Neural progenitor cell (in vitro differentiated cells): ENCODE measurements around the gene PRMT6. TPM values are rescaled to one million over a fixed set of nuclear protein-coding genes. Genes with fewer than 3 reads are reported as not detected.

ENCODE experiments used
- DNase-seq: peaks from one replicate; pipeline ENCODE4 v3.0.0-alpha.2; 2016; ENCODE audit warnings: low spot score
- H2AFZ ChIP-seq: fragments of 200-600 bp; sonication (generic); replicated peaks from 2 replicates; pipeline ENCODE4 v1.6.1; 2016; ENCODE audit warnings: antibody characterized with exemption
- H3F3A ChIP-seq: fragments of 200-600 bp; sonication (generic); 2 replicates; pipeline ENCODE4 v1.6.1; 2016; ENCODE audit warnings: antibody characterized with exemption, low read depth
- H3K27ac ChIP-seq: fragments of 200-600 bp; sonication (generic); 2 replicates; pipeline ENCODE4 v1.5.1; 2016; ENCODE audit warnings: mild to moderate bottlenecking
- H3K27me3 ChIP-seq: fragments of 200-600 bp; sonication (generic); 2 replicates; pipeline ENCODE4 v1.6.1; 2016; ENCODE audit warnings: mild to moderate bottlenecking, moderate library complexity
- H3K36me3 ChIP-seq: fragments of 200-600 bp; sonication (generic); 2 replicates; pipeline ENCODE4 v1.5.1; 2016
- H3K4me1 ChIP-seq: fragments of 200-600 bp; sonication (generic); 2 replicates; pipeline ENCODE4 v1.6.1; 2016; ENCODE audit warnings: mixed run types
- H3K4me2 ChIP-seq: fragments of 200-600 bp; sonication (generic); 2 replicates; pipeline ENCODE4 v1.6.1; 2016
- H3K4me3 ChIP-seq: fragments of 200-600 bp; sonication (generic); 2 replicates; pipeline ENCODE4 v1.5.1; 2016
- H3K79me2 ChIP-seq: fragments of 200-600 bp; sonication (generic); 2 replicates; pipeline ENCODE4 v1.6.1; 2016; ENCODE audit warnings: low read depth
- H3K9ac ChIP-seq: fragments of 200-600 bp; sonication (generic); 2 replicates; pipeline ENCODE4 v1.6.1; 2016
- H3K9me3 ChIP-seq: fragments of 200-600 bp; sonication (generic); 2 replicates; pipeline ENCODE4 v1.5.1; 2016; ENCODE audit warnings: low read depth
- H4K20me1 ChIP-seq: fragments of 200-600 bp; sonication (generic); 2 replicates; pipeline ENCODE4 v1.6.1; 2016; ENCODE audit warnings: low read depth
- H3K27ac Mint-ChIP-seq: 3 replicates; pipeline ENCODE4 v1.8.0; 2021; ENCODE audit warnings: mixed read lengths
- H3K27me3 Mint-ChIP-seq: 2 replicates; pipeline ENCODE4 v1.8.0; 2022; ENCODE audit warnings: low read depth, mild to moderate bottlenecking, inconsistent platforms, moderate library complexity, mixed read lengths; ENCODE audit not compliant: insufficient read depth
- H3K36me3 Mint-ChIP-seq: 3 replicates; pipeline ENCODE4 v1.8.0; 2021; ENCODE audit warnings: mixed read lengths
- H3K4me1 Mint-ChIP-seq: 3 replicates; pipeline ENCODE4 v1.8.0; 2021; ENCODE audit warnings: mixed read lengths
- H3K4me3 Mint-ChIP-seq: 3 replicates; pipeline ENCODE4 v1.8.0; 2021; ENCODE audit warnings: mild to moderate bottlenecking, moderate library complexity, mixed read lengths
- H3K9me3 Mint-ChIP-seq: 3 replicates; pipeline ENCODE4 v1.8.0; 2020; ENCODE audit warnings: mixed read lengths
- CTCF ChIP-seq: fragments of 200-600 bp; sonication (generic); IDR thresholded peaks from 2 replicates; pipeline ENCODE4 v1.5.1; 2017; ENCODE audit warnings: antibody characterized with exemption, mild to moderate bottlenecking
- EZH2 ChIP-seq: fragments of 200-600 bp; sonication (generic); IDR thresholded peaks from 2 replicates; pipeline ENCODE4 v1.6.1; 2017; ENCODE audit warnings: antibody characterized with exemption, mild to moderate bottlenecking, moderate library complexity
- EZH2phosphoT487 ChIP-seq: fragments of 200-600 bp; sonication (generic); IDR thresholded peaks from 2 replicates; pipeline ENCODE4 v1.6.1; 2017; ENCODE audit warnings: antibody characterized with exemption
- total RNA-seq: library from RNA; depleted of rRNA; stranded (reverse); fragments of >200 nt; gene quantifications from 2 replicates; pipeline ENCODE4 v1.2.3, GENCODE V29; 2015; ENCODE audit warnings: low replicate concordance

The PRMT6 gene
- total RNA-seq, 1 donor from 2014 or later: 33.1 TPM

DNA sequence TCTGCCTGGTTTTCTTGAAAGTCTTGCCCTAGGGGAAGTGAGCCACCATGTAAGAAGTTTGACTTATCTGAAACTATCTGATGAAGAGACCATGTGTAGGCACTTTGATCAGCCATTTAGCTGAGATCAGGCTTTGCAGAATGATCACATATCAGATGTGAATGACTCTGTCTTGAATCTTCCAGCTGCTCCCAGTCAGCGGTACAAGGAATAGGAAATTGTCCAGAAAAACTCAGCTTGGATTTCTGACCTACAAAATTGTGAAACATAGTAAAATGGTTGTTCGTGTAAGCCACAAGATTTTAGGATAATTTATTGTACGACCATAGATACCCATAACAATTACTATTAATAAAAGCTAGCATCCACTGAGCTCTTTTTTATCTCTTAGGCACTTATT is 42.5 kb downstream of the PRMT6 start:
- Mint-ChIP-seq H3K36me3 (no peaks in the 10 kb centered on the region), H3K4me1 (peaks cover 6% of the 10 kb centered on the region), H3K9me3 (no peaks in the 10 kb centered on the region), H3K4me3 (no peak overlapping the region), H3K27me3 (no peaks in the 10 kb centered on the region), H3K27ac (no peak overlapping the region)
- Histone ChIP-seq H4K20me1 (no peaks in the 10 kb centered on the region), H3K79me2 (no peaks in the 10 kb centered on the region), H3F3A (no peaks in the 10 kb centered on the region), H3K4me3 (no peak overlapping the region), H3K4me2 (no peak overlapping the region), H3K27me3 (no peaks in the 10 kb centered on the region), H3K4me1 (no peaks in the 10 kb centered on the region), H3K27ac (no peak overlapping the region), H3K9me3 (no peaks in the 10 kb centered on the region), H2AFZ (no peak overlapping the region), H3K9ac (no peak overlapping the region), H3K36me3 (no peaks in the 10 kb centered on the region)
- DNase-seq: no peak
- TF ChIP-seq EZH2 (no peak), EZH2phosphoT487 (no peak), CTCF (no peak)

DNA sequence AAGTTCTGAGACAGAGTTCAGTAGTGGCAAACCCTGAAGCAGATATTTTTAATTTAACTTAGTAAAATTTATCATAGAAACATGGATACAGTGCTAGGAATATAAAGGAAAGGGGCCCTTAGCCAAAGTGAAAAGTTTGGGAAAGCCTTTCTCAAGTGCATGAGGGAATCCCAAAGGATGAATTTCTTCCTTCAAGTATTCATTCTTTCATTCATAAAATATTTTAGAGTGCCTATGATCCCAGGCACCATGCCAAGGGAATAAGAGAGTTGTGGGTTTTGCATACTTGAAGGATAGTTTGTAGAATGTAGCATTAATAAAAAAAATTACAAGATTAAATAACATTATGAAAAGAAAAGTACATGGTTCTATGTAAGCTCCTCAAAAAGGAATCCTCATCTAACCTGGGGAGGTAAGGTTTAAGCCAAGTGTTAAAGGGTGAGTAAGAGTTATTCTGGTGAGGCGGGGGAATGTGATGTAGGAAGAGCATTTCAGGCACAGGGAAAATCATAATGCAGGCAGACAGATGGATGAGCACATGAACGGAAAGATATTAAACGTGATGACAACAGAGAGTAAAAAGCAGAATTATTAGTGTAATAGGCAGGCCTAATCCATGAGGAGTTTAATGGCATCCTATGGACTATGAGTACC is 44.0 kb downstream of the PRMT6 start:
- H3K4me3 Mint-ChIP-seq: no peak overlapping the region
- Histone ChIP-seq H3K36me3 (no peaks in the 10 kb centered on the region), H3K27me3 (no peaks in the 10 kb centered on the region), H3F3A (no peaks in the 10 kb centered on the region), H3K9me3 (no peaks in the 10 kb centered on the region), H3K79me2 (no peaks in the 10 kb centered on the region), H3K4me1 (no peaks in the 10 kb centered on the region), H2AFZ (no peak overlapping the region), H3K27ac (no peak overlapping the region), H3K4me3 (no peak overlapping the region), H4K20me1 (no peaks in the 10 kb centered on the region), H3K9ac (no peak overlapping the region), H3K4me2 (no peak overlapping the region)
- H3K36me3 Mint-ChIP-seq: no peaks in the 10 kb centered on the region
- DNase-seq: no peak
- H3K27me3 Mint-ChIP-seq: no peaks in the 10 kb centered on the region
- H3K9me3 Mint-ChIP-seq: no peaks in the 10 kb centered on the region
- H3K27ac Mint-ChIP-seq: no peak overlapping the region
- peaks cover 6% of the 10 kb centered on the region for H3K4me1 Mint-ChIP-seq
- no peak for TF ChIP-seq EZH2
- TF ChIP-seq EZH2phosphoT487: no peak
- no peak for TF ChIP-seq CTCF

GRCh38 chr1:107105914-107106313 is 49.4 kb downstream of the PRMT6 start:
- Histone ChIP-seq H3K79me2 (no peaks in the 10 kb centered on the region), H3K4me3 (no peak overlapping the region), H3K9ac (no peak overlapping the region), H3K4me1 (peaks cover 12% of the 10 kb centered on the region), H3F3A (no peaks in the 10 kb centered on the region), H3K27ac (no peak overlapping the region), H3K27me3 (no peaks in the 10 kb centered on the region), H3K36me3 (no peaks in the 10 kb centered on the region), H4K20me1 (no peaks in the 10 kb centered on the region), H3K9me3 (no peaks in the 10 kb centered on the region), H2AFZ (no peak overlapping the region), H3K4me2 (no peak overlapping the region)
- H3K27me3 Mint-ChIP-seq: no peaks in the 10 kb centered on the region
- H3K4me3 Mint-ChIP-seq: no peak overlapping the region
- no peak overlapping the region for H3K27ac Mint-ChIP-seq
- no peaks in the 10 kb centered on the region for H3K36me3 Mint-ChIP-seq
- H3K4me1 Mint-ChIP-seq: peaks cover 20% of the 10 kb centered on the region
- TF ChIP-seq EZH2phosphoT487: no peak
- no peak for TF ChIP-seq EZH2
- TF ChIP-seq CTCF: no peak
- no peaks in the 10 kb centered on the region for H3K9me3 Mint-ChIP-seq
- no peak for DNase-seq

Other genes starting within 250 kb of the PRMT6 start
- 0.62 and 0.79 TPM in 2 replicates for gene NTNG1, start 84.4 kb downstream of the PRMT6 start, total RNA-seq